ENCODE data around the gene MSH2.
"Not testable (repeated sequence)": the region's sequence is repeated elsewhere in the genome, so short reads cannot be mapped to it uniquely, and the experiment has no call there.

Gene MSH2

GRCh38 chr2:47402805-47403608, at the start of gene MSH2:
Gene MSH2, plus strand, starts transcription at chr2:47403156. Its CDS starts 36 bp downstream, at chr2:47403192.
- H3K4me3 ChIP-seq (ENCODE audit: low read depth, low read length): peak within 1 kb of the TSS; percentile 89

- H3K4me3 ChIP-seq (ENCODE audit: low read depth, low read length): no peak overlapping the region
These were observed 48.7 kb upstream of the MSH2 start for GRCh38 chr2:47354013-47354847.

- no peak overlapping the region for H3K4me3 ChIP-seq (ENCODE audit: low read depth, low read length)
These were observed 48.1 kb upstream of the MSH2 start for GRCh38 chr2:47354848-47355204.

- no peak overlapping the region for H3K4me3 ChIP-seq (ENCODE audit: low read depth, low read length)
These were observed 45.5 kb upstream of the MSH2 start for GRCh38 chr2:47357483-47357882.

GRCh38 chr2:47359375-47359868, 43.5 kb upstream of the MSH2 start:
- no peak overlapping the region for H3K4me3 ChIP-seq (ENCODE audit: low read depth, low read length)

GRCh38 chr2:47360283-47360682, 42.7 kb upstream of the MSH2 start:
- no peak overlapping the region for H3K4me3 ChIP-seq (ENCODE audit: low read depth, low read length)

GRCh38 chr2:47360927-47361326, 42.0 kb upstream of the MSH2 start:
- H3K4me3 ChIP-seq (ENCODE audit: low read depth, low read length): no peak overlapping the region

- not testable (repeated sequence) for H3K4me3 ChIP-seq (ENCODE audit: low read depth, low read length)
These were observed 41.3 kb upstream of the MSH2 start for GRCh38 chr2:47361505-47362229.

GRCh38 chr2:47373747-47374146, 29.2 kb upstream of the MSH2 start:
- H3K4me3 ChIP-seq (ENCODE audit: low read depth, low read length): no peak overlapping the region

GRCh38 chr2:47375307-47375706, 27.6 kb upstream of the MSH2 start:
- H3K4me3 ChIP-seq (ENCODE audit: low read depth, low read length): no peak overlapping the region

GRCh38 chr2:47379384-47379783, 23.6 kb upstream of the MSH2 start:
- H3K4me3 ChIP-seq (ENCODE audit: low read depth, low read length): no peak overlapping the region

GRCh38 chr2:47381408-47381807, 21.5 kb upstream of the MSH2 start:
- no peak overlapping the region for H3K4me3 ChIP-seq (ENCODE audit: low read depth, low read length)

- no peak overlapping the region for H3K4me3 ChIP-seq (ENCODE audit: low read depth, low read length)
These were observed 16.4 kb upstream of the MSH2 start for GRCh38 chr2:47386551-47386950.

- no peak overlapping the region for H3K4me3 ChIP-seq (ENCODE audit: low read depth, low read length)
These were observed 14.1 kb upstream of the MSH2 start for GRCh38 chr2:47388888-47389287.

- no peak overlapping the region for H3K4me3 ChIP-seq (ENCODE audit: low read depth, low read length)
These were observed 13.3 kb upstream of the MSH2 start for GRCh38 chr2:47389692-47390091.

- H3K4me3 ChIP-seq (ENCODE audit: low read depth, low read length): peak overlapping the region; percentile 89
These were observed 984 bp upstream of the MSH2 start for GRCh38 chr2:47401789-47402554.

- peak overlapping the region; percentile 89 for H3K4me3 ChIP-seq (ENCODE audit: low read depth, low read length)
These were observed 476 bp upstream of the MSH2 start for GRCh38 chr2:47402555-47402804.

- H3K4me3 ChIP-seq (ENCODE audit: low read depth, low read length): peak overlapping the region; percentile 89
These were observed 745 bp downstream of the MSH2 start for GRCh38 chr2:47403609-47404193.

- peak overlapping the region; percentile 89 for H3K4me3 ChIP-seq (ENCODE audit: low read depth, low read length)
These were observed 1.4 kb downstream of the MSH2 start for GRCh38 chr2:47404356-47404755.

- H3K4me3 ChIP-seq (ENCODE audit: low read depth, low read length): no peak overlapping the region
These were observed 2.8 kb downstream of the MSH2 start for GRCh38 chr2:47405757-47406156.
